Spleen (tissue), 7 donors: ENCODE measurements around the gene CATSPERD.

Source experiments
- POLR2A ChIP-seq, 3 donors: fragments of 450-650 bp; IDR thresholded peaks; one replicate each; pipeline ENCODE4 v1.5.1; 2017; ENCODE audit warnings: antibody characterized with exemption in 3 of 3, mild to moderate bottlenecking in 1 of 3
- TF ChIP-seq, protein P1 (sequence below), 11 experiments: fragments of 200-600 bp in 7 of 11; fragments of 450-650 bp in 4 of 11; sonication (generic) in 4 of 11; IDR thresholded peaks in 8 of 11; conservative IDR thresholded peaks in 3 of 11; 1 replicate in 7 of 11; 2 replicates in 4 of 11; pipeline versions ENCODE4 v1.4.0 to v1.8.0; 2016 to 2021; ENCODE audit warnings: antibody characterized with exemption in 11 of 11, inconsistent platforms in 4 of 11, mild to moderate bottlenecking in 1 of 11
- donor health status: DM: no; HTN: no; CAD: no; lungs with moderate emphysema.
- donor health status: DM: no; HTN: no; CAD: no.
- donor health status: DM: no; HTN: no; CAD: no.

DNA sequence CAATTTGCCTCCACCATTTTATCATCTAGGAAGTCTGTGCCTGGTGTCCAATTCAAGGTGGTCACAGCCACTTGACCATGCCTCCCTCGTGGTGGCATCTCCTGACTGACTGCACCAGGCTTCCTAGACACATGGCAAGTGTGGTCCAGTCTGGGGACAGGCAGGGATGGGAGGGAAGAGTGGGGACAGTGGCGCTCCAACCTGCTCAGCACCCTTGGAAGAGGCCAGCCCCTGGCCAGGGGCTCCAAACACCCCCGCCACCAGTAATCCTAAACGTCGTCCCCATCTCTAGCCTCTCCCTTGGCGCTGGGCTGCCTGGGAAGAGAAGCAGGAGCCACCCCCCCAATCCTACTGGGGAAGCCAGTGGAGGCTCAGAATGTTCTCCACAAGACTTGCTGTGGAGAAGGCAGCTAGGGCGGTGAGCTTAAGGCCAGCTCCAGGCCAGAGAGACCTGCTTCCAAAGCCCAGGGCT lies 27.7 kb upstream of the CATSPERD start:
- TF ChIP-seq, protein P1, sequence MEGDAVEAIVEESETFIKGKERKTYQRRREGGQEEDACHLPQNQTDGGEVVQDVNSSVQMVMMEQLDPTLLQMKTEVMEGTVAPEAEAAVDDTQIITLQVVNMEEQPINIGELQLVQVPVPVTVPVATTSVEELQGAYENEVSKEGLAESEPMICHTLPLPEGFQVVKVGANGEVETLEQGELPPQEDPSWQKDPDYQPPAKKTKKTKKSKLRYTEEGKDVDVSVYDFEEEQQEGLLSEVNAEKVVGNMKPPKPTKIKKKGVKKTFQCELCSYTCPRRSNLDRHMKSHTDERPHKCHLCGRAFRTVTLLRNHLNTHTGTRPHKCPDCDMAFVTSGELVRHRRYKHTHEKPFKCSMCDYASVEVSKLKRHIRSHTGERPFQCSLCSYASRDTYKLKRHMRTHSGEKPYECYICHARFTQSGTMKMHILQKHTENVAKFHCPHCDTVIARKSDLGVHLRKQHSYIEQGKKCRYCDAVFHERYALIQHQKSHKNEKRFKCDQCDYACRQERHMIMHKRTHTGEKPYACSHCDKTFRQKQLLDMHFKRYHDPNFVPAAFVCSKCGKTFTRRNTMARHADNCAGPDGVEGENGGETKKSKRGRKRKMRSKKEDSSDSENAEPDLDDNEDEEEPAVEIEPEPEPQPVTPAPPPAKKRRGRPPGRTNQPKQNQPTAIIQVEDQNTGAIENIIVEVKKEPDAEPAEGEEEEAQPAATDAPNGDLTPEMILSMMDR (IDR thresholded peaks at IDR 0.05 in 8 of 11, conservative IDR thresholded peaks at IDR 0.05 in 3 of 11), result no peak
- no peak for TF ChIP-seq POLR2A (IDR thresholded peaks at IDR 0.05)
